Stimulated activated CD8-positive, alpha-beta memory T cell treated with anti-CD3 and anti-CD28 coated beads, Interleukin-4, amount 100 ng/mL, for 48 hours (primary cell): ENCODE measurements around the gene PGM2.
"Not testable (repeated sequence)": the region's sequence is repeated elsewhere in the genome, so short reads cannot be mapped to it uniquely, and the experiment has no call there.

Source experiments
- DNase-seq: peaks from one replicate; pipeline ENCODE4 v3.0.0-alpha.2; 2020

PGM2 gene

GRCh38 chr4:37826295-37827029 lies at the start of gene PGM2:
Gene PGM2 (plus strand): TSS chr4:37826686. CDS start chr4:37826733, 47 bp downstream.
- peak; percentile 92 for DNase-seq

- DNase-seq: no peak
Measured at GRCh38 chr4:37779896-37780295, 46.6 kb upstream of the PGM2 start.

- peak; percentile 31 for DNase-seq
Measured at GRCh38 chr4:37780444-37781130, 45.9 kb upstream of the PGM2 start.

GRCh38 chr4:37781131-37781455 lies 45.4 kb upstream of the PGM2 start:
- DNase-seq: no peak

GRCh38 chr4:37786267-37786666 lies 40.2 kb upstream of the PGM2 start:
- DNase-seq: not testable (repeated sequence)

- DNase-seq: not testable (repeated sequence)
Measured at GRCh38 chr4:37787883-37788460, 38.5 kb upstream of the PGM2 start.

- DNase-seq: no peak
Measured at GRCh38 chr4:37788819-37789218, 37.7 kb upstream of the PGM2 start.

GRCh38 chr4:37792241-37792640 lies 34.2 kb upstream of the PGM2 start:
- DNase-seq: no peak

GRCh38 chr4:37793562-37793961 lies 32.9 kb upstream of the PGM2 start:
- DNase-seq: no peak

GRCh38 chr4:37794056-37794455 lies 32.4 kb upstream of the PGM2 start:
- DNase-seq: no peak

GRCh38 chr4:37795581-37796195 lies 30.8 kb upstream of the PGM2 start:
- DNase-seq: no peak

- no peak for DNase-seq
Measured at GRCh38 chr4:37797374-37797773, 29.1 kb upstream of the PGM2 start.

- DNase-seq: no peak
Measured at GRCh38 chr4:37797923-37798322, 28.6 kb upstream of the PGM2 start.

GRCh38 chr4:37798616-37799015 lies 27.9 kb upstream of the PGM2 start:
- no peak for DNase-seq

- DNase-seq: no peak
Measured at GRCh38 chr4:37799941-37800554, 26.4 kb upstream of the PGM2 start.

GRCh38 chr4:37802068-37802666 lies 24.3 kb upstream of the PGM2 start:
- DNase-seq: no peak

GRCh38 chr4:37803348-37803973 lies 23.0 kb upstream of the PGM2 start:
- DNase-seq: no peak

GRCh38 chr4:37805091-37805490 lies 21.4 kb upstream of the PGM2 start:
- DNase-seq: no peak

- DNase-seq: no peak
Measured at GRCh38 chr4:37812713-37813112, 13.8 kb upstream of the PGM2 start.

GRCh38 chr4:37815591-37815990 lies 10.9 kb upstream of the PGM2 start:
- DNase-seq: no peak

- no peak for DNase-seq
Measured at GRCh38 chr4:37816006-37816405, 10.5 kb upstream of the PGM2 start.

GRCh38 chr4:37816719-37817118 lies 9.8 kb upstream of the PGM2 start:
- DNase-seq: no peak

GRCh38 chr4:37818752-37819151 lies 7.7 kb upstream of the PGM2 start:
- no peak for DNase-seq
